Stimulated activated CD8-positive, alpha-beta memory T cell treated with anti-CD3 and anti-CD28 coated beads, Interleukin-7, amount 100 ng/mL, for 24 hours (primary cell): ENCODE results near the gene CNIH2.

Experiments
- DNase-seq: peaks from one replicate; pipeline ENCODE4 v3.0.0-alpha.2; 2020; ENCODE audit warnings: low read depth

The CNIH2 gene

GRCh38 chr11:66331542-66332370 is 53.8 kb downstream of the CNIH2 start:
- no peak for DNase-seq

GRCh38 chr11:66332371-66333219 is 54.6 kb downstream of the CNIH2 start:
- DNase-seq, result no peak

DNA sequence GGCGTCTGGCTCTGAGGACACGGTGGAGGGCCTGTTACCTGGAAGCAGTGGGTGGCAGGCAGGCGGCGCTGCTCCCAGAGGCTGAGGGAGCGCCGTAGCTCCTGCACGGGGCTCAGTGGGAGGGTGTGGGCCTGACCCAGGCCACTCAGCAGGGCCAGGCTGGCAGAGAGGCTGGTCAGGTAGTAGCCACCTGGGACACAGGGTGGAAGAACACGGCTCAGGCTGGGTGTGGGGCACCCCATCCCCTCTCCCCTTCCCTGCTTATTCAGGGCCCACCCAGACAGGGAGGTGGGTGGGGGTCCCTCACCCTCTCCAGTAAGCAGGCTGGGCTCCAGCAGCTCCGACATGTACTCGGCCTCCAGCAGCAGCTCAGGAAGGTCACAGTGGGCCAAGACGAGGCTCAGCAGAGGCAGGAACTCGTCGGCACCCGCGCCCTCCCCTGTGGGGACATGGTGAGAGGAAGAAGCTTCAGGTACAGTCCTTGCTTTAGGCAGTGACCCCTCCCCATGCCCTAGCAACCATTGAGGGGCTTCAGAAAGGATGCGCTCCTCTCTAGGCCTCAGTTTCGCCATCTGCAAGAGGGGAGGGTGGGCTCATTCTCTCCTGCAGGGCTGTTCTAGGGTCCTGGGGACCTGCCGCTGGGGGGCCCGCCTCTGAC is 55.4 kb downstream of the CNIH2 start:
- DNase-seq, result no peak
